ENCODE measurements around the gene DNAJC3.
A peak's percentile ranks its signal among the peaks of the same experiment; 100 is the strongest.
"Not testable (repeated sequence)": the region's sequence is repeated elsewhere in the genome, so short reads cannot be mapped to it uniquely, and the experiment has no call there.

Gene DNAJC3

GRCh38 chr13:95707442-95708390 is 30.8 kb downstream of the DNAJC3 start:
- no peak overlapping the region for H3K4me3 ChIP-seq (ENCODE audit: low read length)
- DNase-seq (ENCODE audit: low read depth), result no peak
- no peak for TF ChIP-seq CTCF (conservative IDR thresholded peaks at IDR 0.05; ENCODE audit: low read length)

GRCh38 chr13:95708391-95708774 is 31.4 kb downstream of the DNAJC3 start:
- no peak for DNase-seq (ENCODE audit: low read depth)
- no peak overlapping the region for H3K4me3 ChIP-seq (ENCODE audit: low read length)
- no peak for TF ChIP-seq CTCF (conservative IDR thresholded peaks at IDR 0.05; ENCODE audit: low read length)

GRCh38 chr13:95708811-95709500 is 32.0 kb downstream of the DNAJC3 start:
- TF ChIP-seq CTCF (conservative IDR thresholded peaks at IDR 0.05; ENCODE audit: low read length), result no peak
- DNase-seq (ENCODE audit: low read depth), result peak; percentile 50
- no peak overlapping the region for H3K4me3 ChIP-seq (ENCODE audit: low read length)

- peak; percentile 66 for DNase-seq (ENCODE audit: low read depth)
- no peak for TF ChIP-seq CTCF (conservative IDR thresholded peaks at IDR 0.05; ENCODE audit: low read length)
- no peak overlapping the region for H3K4me3 ChIP-seq (ENCODE audit: low read length)
These were observed 33.4 kb downstream of the DNAJC3 start for GRCh38 chr13:95710313-95710712.

- H3K4me3 ChIP-seq (ENCODE audit: low read length); DNase-seq (ENCODE audit: low read depth): not testable (repeated sequence)
These were observed 35.9 kb downstream of the DNAJC3 start for GRCh38 chr13:95712846-95713245.

- peak; percentile 24 for DNase-seq (ENCODE audit: low read depth)
- TF ChIP-seq CTCF (conservative IDR thresholded peaks at IDR 0.05; ENCODE audit: low read length), result no peak
These were observed 36.7 kb downstream of the DNAJC3 start for GRCh38 chr13:95713651-95714050.

GRCh38 chr13:95714142-95714832 is 37.3 kb downstream of the DNAJC3 start:
- TF ChIP-seq CTCF (conservative IDR thresholded peaks at IDR 0.05; ENCODE audit: low read length), result no peak
- peak; percentile 93 for DNase-seq (ENCODE audit: low read depth)
- no peak overlapping the region for H3K4me3 ChIP-seq (ENCODE audit: low read length)

More at GRCh38 chr13:95713651-95714050, 36.7 kb downstream of the DNAJC3 start:
- H3K4me3 ChIP-seq (ENCODE audit: low read length), result no peak overlapping the region

Data from AG10803 (cell line).